GM23338 (cell line): ENCODE measurements around the gene RAB11FIP3. TPM values are rescaled to one million over a fixed set of nuclear protein-coding genes. Genes with fewer than 3 reads are reported as not detected.

Source experiments
- ATAC-seq: fragments of 200-7000 bp; cut with Tn5 transposase; 3 replicates; pipeline ENCODE4 v1.9.1; 2020
- DNase-seq: peaks from one replicate; pipeline ENCODE4 v3.0.0-alpha.2; 2015; ENCODE audit warnings: low spot score
- H2AFZ ChIP-seq: fragments of 200-600 bp; sonication (generic); 2 replicates; pipeline ENCODE4 v1.8.0; 2016; ENCODE audit warnings: antibody characterized with exemption, mild to moderate bottlenecking, moderate library complexity
- H3F3A ChIP-seq: fragments of 200-600 bp; sonication (generic); replicated peaks from 2 replicates; pipeline ENCODE4 v1.8.0; 2017; ENCODE audit warnings: antibody characterized with exemption, mixed run types, low read depth
- H3K27ac ChIP-seq: fragments of 200-600 bp; sonication (generic); 2 replicates; pipeline ENCODE4 v1.6.1; 2016; ENCODE audit warnings: low read depth
- H3K27me3 ChIP-seq: fragments of 200-600 bp; sonication (generic); 2 replicates; pipeline ENCODE4 v1.8.0; 2016; ENCODE audit warnings: mild to moderate bottlenecking, mixed run types, moderate library complexity; ENCODE audit not compliant: insufficient read depth
- H3K36me3 ChIP-seq: fragments of 200-600 bp; sonication (generic); 2 replicates; pipeline ENCODE4 v1.8.0; 2016; ENCODE audit warnings: mild to moderate bottlenecking; ENCODE audit not compliant: insufficient read depth
- H3K4me1 ChIP-seq: fragments of 200-600 bp; sonication (generic); 2 replicates; pipeline ENCODE4 v1.8.0; 2016; ENCODE audit warnings: mild to moderate bottlenecking, moderate library complexity; ENCODE audit not compliant: insufficient read depth
- H3K4me2 ChIP-seq: fragments of 200-600 bp; sonication (generic); 2 replicates; pipeline ENCODE4 v1.7.1; 2017; ENCODE audit warnings: mixed run types
- H3K4me3 ChIP-seq: fragments of 200-600 bp; sonication (generic); 2 replicates; pipeline ENCODE4 v1.6.1; 2016; ENCODE audit warnings: mixed run types
- H3K79me2 ChIP-seq: fragments of 200-600 bp; sonication (generic); replicated peaks from 2 replicates; pipeline ENCODE4 v1.8.0; 2017; ENCODE audit warnings: mild to moderate bottlenecking; ENCODE audit not compliant: insufficient read depth
- H3K9me2 ChIP-seq: fragments of 200-600 bp; sonication (generic); 2 replicates; pipeline ENCODE4 v1.8.0; 2017; ENCODE audit not compliant: insufficient read depth
- H4K20me1 ChIP-seq: fragments of 200-600 bp; sonication (generic); replicated peaks from 2 replicates; pipeline ENCODE4 v1.8.0; 2017; ENCODE audit warnings: mild to moderate bottlenecking; ENCODE audit not compliant: insufficient read depth
- H3K27ac Mint-ChIP-seq: 2 replicates; pipeline ENCODE4 v1.8.0; 2020; ENCODE audit warnings: inconsistent platforms, mild to moderate bottlenecking, moderate library complexity, mixed read lengths
- H3K27me3 Mint-ChIP-seq: 3 replicates; pipeline ENCODE4 v1.8.0; 2022; ENCODE audit warnings: low read depth, mild to moderate bottlenecking, moderate library complexity, mixed read lengths, inconsistent platforms; ENCODE audit not compliant: insufficient read depth, poor library complexity
- H3K36me3 Mint-ChIP-seq: 3 replicates; pipeline ENCODE4 v1.8.0; 2021; ENCODE audit warnings: low read depth, mild to moderate bottlenecking, inconsistent platforms, moderate library complexity, mixed read lengths
- H3K4me1 Mint-ChIP-seq: 3 replicates; pipeline ENCODE4 v1.8.0; 2020; ENCODE audit warnings: mild to moderate bottlenecking, inconsistent platforms, mixed read lengths
- H3K4me3 Mint-ChIP-seq: 3 replicates; pipeline ENCODE4 v1.8.0; 2021; ENCODE audit warnings: moderate library complexity, mild to moderate bottlenecking, inconsistent platforms, mixed read lengths
- H3K9me3 Mint-ChIP-seq: 3 replicates; pipeline ENCODE4 v1.8.0; 2020; ENCODE audit warnings: moderate library complexity, mild to moderate bottlenecking, inconsistent platforms, mixed read lengths
- ETS1 ChIP-seq: IDR thresholded peaks from 2 replicates; pipeline ENCODE4 v1.6.1; 2016; ENCODE audit warnings: antibody characterized with exemption
- EZH2phosphoT487 ChIP-seq: fragments of 200-600 bp; sonication (generic); IDR thresholded peaks from one replicate; pipeline ENCODE4 v1.8.1; 2018; ENCODE audit warnings: antibody characterized with exemption; ENCODE audit not compliant: unreplicated experiment
- NANOG ChIP-seq: IDR thresholded peaks from 2 replicates; pipeline ENCODE4 v1.6.1; 2016; ENCODE audit warnings: antibody characterized with exemption, borderline replicate concordance
- ZNF331 ChIP-seq: fragments of 250-450 bp; sonication (Bioruptor Pico); IDR thresholded peaks from 2 replicates; pipeline ENCODE4 v1.5.0; 2020; ENCODE audit warnings: low read depth, mild to moderate bottlenecking, moderate library complexity
- ZNF462 ChIP-seq: fragments of 250-450 bp; sonication (Bioruptor Pico); IDR thresholded peaks from 2 replicates; pipeline ENCODE4 v1.5.0; 2020; ENCODE audit warnings: mild to moderate bottlenecking, moderate library complexity
- polyA plus RNA-seq: library from polyadenylated mRNA; unstranded; fragments of >200 nt; fragmentation: Nextera tagmentation; extraction: Ambion mirVana; gene quantifications from 2 replicates; pipeline ENCODE4 v1.2.1, GENCODE V29; 2016
- total RNA-seq: library from RNA; depleted of rRNA; stranded (reverse); fragments of >200 nt; shearing (Covaris generic); gene quantifications from 2 replicates; pipeline ENCODE4 v1.2.3, GENCODE V29; 2014

RAB11FIP3 gene
- total and polyA plus RNA-seq, 2 experiments from 2014 or later, result 3.2 to 29.2 TPM

GRCh38 chr16:392450-393030, 32.9 kb upstream of the RAB11FIP3 start (continued):
- TF ChIP-seq ZNF462 (CRISPR knock-in tag), result no peak

- peak; percentile 60 for DNase-seq
- peak overlapping the region; percentile 74 for H3K4me2 ChIP-seq
- no peaks in the 10 kb centered on the region; the same call in none of the 2 replicates for H4K20me1 ChIP-seq
- H3K27ac ChIP-seq, result peak overlapping the region; percentile 90
- peaks cover 20% of the 10 kb centered on the region for H3K4me1 ChIP-seq
- ATAC-seq, result no peak
- Mint-ChIP-seq H3K9me3 (peaks cover 22% of the 10 kb centered on the region), H3K4me3 (peak overlapping the region; percentile 83), H3K27me3 (peaks cover 34% of the 10 kb centered on the region), H3K27ac (peak overlapping the region; percentile 95), H3K36me3 (peaks cover 35% of the 10 kb centered on the region), H3K4me1 (peaks cover 29% of the 10 kb centered on the region)
- peaks cover 30% of the 10 kb centered on the region for H3F3A ChIP-seq
- H3K27me3 ChIP-seq, result no peaks in the 10 kb centered on the region
- H3K9me2 ChIP-seq, result no peaks in the 10 kb centered on the region
- no peak overlapping the region for H2AFZ ChIP-seq
- H3K4me3 ChIP-seq, result peak overlapping the region; percentile 52
- no peaks in the 10 kb centered on the region for H3K79me2 ChIP-seq
- no peaks in the 10 kb centered on the region; the same call in 1 of the 2 replicates for H3K36me3 ChIP-seq
- TF ChIP-seq EZH2phosphoT487, result no peak
- no peak for TF ChIP-seq ZNF462 (CRISPR knock-in tag)
- no peak for TF ChIP-seq NANOG
- TF ChIP-seq ZNF331, result no peak
- no peak for TF ChIP-seq ETS1
Measured at GRCh38 chr16:396199-396598, 29.2 kb upstream of the RAB11FIP3 start.
